Esophagus muscularis mucosa (tissue), 3 donors: ENCODE results near the gene OLFM2.
"Not testable (repeated sequence)": the region's sequence is repeated elsewhere in the genome, so short reads cannot be mapped to it uniquely, and the experiment has no call there.

Source experiments
- CTCF ChIP-seq, 3 experiments: fragments of 200-600 bp in 2 of 3; fragments of 450-650 bp in 1 of 3; sonication (generic) in 2 of 3; IDR thresholded peaks; one replicate each; pipeline ENCODE4 v1.5.1; 2017 to 2019; ENCODE audit warnings: antibody characterized with exemption in 3 of 3, mild to moderate bottlenecking in 2 of 3, moderate library complexity in 1 of 3
- POLR2A ChIP-seq: fragments of 450-650 bp; IDR thresholded peaks from one replicate; pipeline ENCODE4 v1.6.1; 2017; ENCODE audit warnings: antibody characterized with exemption, moderate library complexity, mild to moderate bottlenecking, low read depth

GRCh38 chr19:9820034-9820433 lies 116.3 kb downstream of the OLFM2 start:
- not testable (repeated sequence) for TF ChIP-seq CTCF (IDR thresholded peaks at IDR 0.05); POLR2A
